ENCODE data around the gene WDR54. TPM values are rescaled to one million over a fixed set of nuclear protein-coding genes. Genes with fewer than 3 reads are reported as not detected.

Gene WDR54
- total and polyA plus RNA-seq, 10 of the 15 experiments (the other 5 are each of a cell fraction or from before 2014, with no cell fraction given), result 38.2 to 116 (median 89.1) TPM

DNA sequence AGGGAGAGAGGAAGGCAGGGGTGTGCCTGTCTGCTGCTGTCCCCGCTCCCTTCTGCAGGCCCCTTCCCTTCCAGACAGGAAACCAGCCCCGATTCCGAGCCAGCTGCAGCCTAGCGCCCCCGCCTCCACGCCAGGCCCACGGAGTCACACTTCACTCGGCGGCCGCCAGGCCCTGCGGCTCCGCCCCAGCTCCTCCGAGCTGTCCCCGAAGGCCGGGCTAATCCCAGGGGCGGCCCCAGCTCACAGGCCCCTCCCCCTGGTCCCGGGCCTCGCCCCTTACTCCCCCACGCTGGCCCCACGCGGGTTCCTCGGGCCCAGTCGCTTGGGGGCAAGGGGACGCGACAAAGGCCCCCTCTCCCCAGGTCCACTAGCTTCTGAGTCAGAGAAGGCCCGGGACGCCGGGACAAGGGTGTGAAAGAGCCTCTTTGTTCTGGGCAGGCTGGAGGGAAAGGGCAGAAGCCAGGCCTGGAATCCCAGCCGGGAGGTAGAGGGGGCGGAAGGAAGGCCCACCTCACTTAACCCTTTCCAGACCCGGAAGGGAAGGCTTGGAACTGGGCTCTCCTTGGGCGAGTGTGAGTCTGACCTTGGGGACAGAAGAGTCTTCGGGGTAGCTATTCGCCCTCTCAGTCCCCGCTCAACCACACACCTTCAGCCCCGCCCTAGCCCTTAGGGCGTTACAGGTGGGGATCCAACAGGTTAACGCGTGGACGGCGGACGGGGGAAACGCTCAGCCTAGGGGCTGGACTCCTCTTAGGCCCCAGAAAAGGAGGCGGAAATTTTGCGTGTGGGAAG lies 19.0 kb downstream of the WDR54 start:
- H3K27ac ChIP-seq (ENCODE audit: control insufficient read depth, insufficient read depth), result 0 out of 2 replicates have a peak overlapping the region, but pooled peaks have one; percentile 2
- no peaks in the 10 kb centered on the region for H3K9me3 ChIP-seq (replicated peaks; ENCODE audit: control insufficient read depth, insufficient read depth, low read length)
- H3K79me2 ChIP-seq (ENCODE audit: control insufficient read depth, insufficient read depth, low read length), result no peaks in the 10 kb centered on the region; the same call in 1 of the 2 replicates
- CTCF ChIA-PET, result interaction anchor here (0.6 to 2.5 kb wide), 9 partner anchors 9 to 148 kb away, joined by 3 to 12 read pairs (median 3); partner anchors contain the start of genes C2orf81, INO80B, MRPL53 and WDR54
- RAD21 ChIA-PET (ENCODE audit: unreplicated experiment), result interaction anchor here (0.6 to 2.3 kb wide), 14 partner anchors 10 to 136 kb away, joined by 3 to 13 read pairs (median 4); partner anchors contain the start of genes C2orf81, INO80B, MRPL53 and WDR54
- H3K4me3 ChIP-seq, result peak overlapping the region; percentile 61; the same call in 1 of the 2 replicates
- 37% methylated on average over 40 of the region's 45 CpGs for WGBS (ENCODE audit: insufficient coverage, insufficient replicate concordance, low lambda C conversion rate, missing lambda C conversion rate)
- peak; percentile 98 for ATAC-seq
- peak; percentile 68 for FAIRE-seq
- POLR2A ChIA-PET, result interaction anchor here (0.9 to 3.4 kb wide), 13 partner anchors 8 to 63 kb away, joined by 3 to 29 read pairs (median 4); partner anchors contain the start of genes C2orf81, INO80B, MOGS and MRPL53
- SMC1A ChIA-PET (ENCODE audit: uncharacterized antibody, unreplicated experiment), result interaction anchor here (0.8 to 2.0 kb wide), 10 partner anchors 9 to 259 kb away, joined by 3 to 9 read pairs (median 4); partner anchors contain the start of genes INO80B, MRPL53 and WBP1
- no peak for DNase-seq (ENCODE audit: low read depth, low spot score)
- H4K20me1 ChIP-seq (ENCODE audit: control insufficient read depth, insufficient read depth), result no peaks in the 10 kb centered on the region
- H3K27me3 ChIP-seq (replicated peaks in 1 of 2; ENCODE audit: control insufficient read depth in 2 of 2, insufficient read depth in 2 of 2, low read length in 1 of 2), result peaks cover 2 to 10% of the 10 kb centered on the region in 2 experiments; a peak in 3 of 4 replicates
- peak overlapping the region; percentile 81 for H3K4me2 ChIP-seq (ENCODE audit: control insufficient read depth, insufficient read depth)
- intact Hi-C loops (cut with micrococcal nuclease; ENCODE audit: unreplicated experiment), result no loop called here
- in situ Hi-C loops (cut with MboI), result no loop called here
- peak overlapping the region; percentile 89 for H2AFZ ChIP-seq (ENCODE audit: control insufficient read depth, low read depth, low read length)
- H3K4me1 ChIP-seq (ENCODE audit: control insufficient read depth, insufficient read depth, low read length), result peaks cover 23% of the 10 kb centered on the region
- no TSS peak for BruUV-seq (replicated peaks)
- no peaks in the 10 kb centered on the region for H3K36me3 ChIP-seq (ENCODE audit: control insufficient read depth in 2 of 2, insufficient read depth in 2 of 2, low read length in 1 of 2)
- H3K9ac ChIP-seq (ENCODE audit: control insufficient read depth, insufficient read depth, low read length), result peak overlapping the region; percentile 62
- peak; percentile 83; the same call in 1 of the 2 replicates for TF ChIP-seq BACH1 (IDR thresholded peaks at IDR 0.05; ENCODE audit: borderline replicate concordance)
- TF ChIP-seq MYB (IDR thresholded peaks at IDR 0.05; ENCODE audit: borderline replicate concordance, low read depth, low read length), result no peak
- no peak for TF ChIP-seq ZNF622 (IDR thresholded peaks at IDR 0.05)
- TF ChIP-seq ZNF687 (IDR thresholded peaks at IDR 0.05), result peak; percentile 64; the same call in 1 of the 2 replicates
- peak; percentile 67; the same call in 1 of the 2 replicates for TF ChIP-seq PAX5 (IDR thresholded peaks at IDR 0.05; ENCODE audit: borderline replicate concordance, low read depth, low read length)
- peak; percentile 45; the same call in 1 of the 2 replicates for TF ChIP-seq CHD2 (IDR thresholded peaks at IDR 0.05; ENCODE audit: borderline replicate concordance, low read depth, low read length)
- TF ChIP-seq SPI1 (IDR thresholded peaks at IDR 0.05; ENCODE audit: borderline replicate concordance, insufficient read depth, low read depth, low read length), result no peak
- peak; percentile 56 for TF ChIP-seq MEF2B (IDR thresholded peaks at IDR 0.05; ENCODE audit: partially characterized antibody, poor library complexity, severe bottlenecking)
- no peak for TF ChIP-seq IRF5 (IDR thresholded peaks at IDR 0.05; ENCODE audit: borderline replicate concordance)
- peak; percentile 57; the same call in 1 of the 2 replicates for TF ChIP-seq DPF2 (IDR thresholded peaks at IDR 0.05)
- no peak for TF ChIP-seq MAX (IDR thresholded peaks at IDR 0.05; ENCODE audit: low read depth, low read length)
- no peak; the same call in 1 of the 2 replicates for TF ChIP-seq GATAD2B (conservative IDR thresholded peaks at IDR 0.05; ENCODE audit: low read depth)
- TF ChIP-seq BHLHE40 (IDR thresholded peaks at IDR 0.05; ENCODE audit: borderline replicate concordance in 1 of 2, low read depth in 2 of 2, low read length in 1 of 2), result peak; percentile 27 to 86; a peak in 3 of 4 replicates
- peak; percentile 77 for TF ChIP-seq POLR2A (IDR thresholded peaks at IDR 0.05; ENCODE audit: low read depth, low read length)
- TF ChIP-seq EED (IDR thresholded peaks at IDR 0.05; ENCODE audit: low read depth), result peak; percentile 47; the same call in 1 of the 2 replicates

Data from GM12878 (cell line).